NCI-H1436 treated with DMSO at 0.1 percent for 48 hours (cell line): ENCODE data around the gene PSMF1.
"Not testable (repeated sequence)": the region's sequence is repeated elsewhere in the genome, so short reads cannot be mapped to it uniquely, and the experiment has no call there.

Experiments
- DNase-seq: peaks from one replicate; lab custom pipeline; 2025; lab: John Stamatoyannopoulos, UW

PSMF1 gene

GRCh38 chr20:1122388-1123315 is 4.2 kb downstream of the PSMF1 start:
- DNase-seq: no peak

DNA sequence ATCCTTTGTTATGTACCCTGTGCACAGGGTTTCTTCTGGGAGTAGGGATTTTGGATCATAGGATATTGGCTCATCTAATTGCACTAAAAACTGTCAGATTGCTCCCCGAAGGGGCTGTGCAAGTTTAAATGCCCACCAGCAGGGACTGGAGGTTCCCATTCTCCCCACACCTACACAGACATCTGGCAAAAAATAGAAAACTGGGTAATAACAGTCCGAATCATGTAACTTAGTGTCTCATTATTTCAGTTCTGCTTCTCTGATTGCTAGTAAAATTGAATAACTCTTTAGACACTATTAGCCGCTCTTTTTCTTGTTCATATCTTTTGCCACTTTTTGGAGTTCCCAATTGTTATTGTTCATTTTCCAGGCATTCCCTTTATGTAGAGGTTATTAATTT is 5.3 kb downstream of the PSMF1 start:
- no peak for DNase-seq

DNA sequence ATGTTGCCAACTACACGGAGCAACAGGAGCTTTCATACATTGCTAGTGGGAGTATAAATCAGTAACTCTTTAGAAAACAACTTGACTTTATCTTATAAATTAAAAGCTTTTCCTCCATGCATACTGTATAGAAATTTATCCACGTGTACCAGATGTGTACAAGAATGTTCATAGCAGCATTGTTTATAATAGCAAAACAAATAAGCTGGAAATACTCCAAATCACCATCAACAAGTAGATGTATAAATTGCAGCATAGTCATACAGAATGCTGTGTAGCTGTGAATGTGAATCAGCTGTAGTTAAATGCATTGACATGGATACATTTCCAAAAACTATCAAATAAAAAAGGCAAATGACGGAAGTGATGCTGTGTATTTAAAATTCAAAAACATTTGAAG is 6.0 kb downstream of the PSMF1 start:
- DNase-seq: no peak

- no peak for DNase-seq
Measured at GRCh38 chr20:1125277-1125676, 6.9 kb downstream of the PSMF1 start.

GRCh38 chr20:1127840-1128239 is 9.4 kb downstream of the PSMF1 start:
- DNase-seq: no peak

DNA sequence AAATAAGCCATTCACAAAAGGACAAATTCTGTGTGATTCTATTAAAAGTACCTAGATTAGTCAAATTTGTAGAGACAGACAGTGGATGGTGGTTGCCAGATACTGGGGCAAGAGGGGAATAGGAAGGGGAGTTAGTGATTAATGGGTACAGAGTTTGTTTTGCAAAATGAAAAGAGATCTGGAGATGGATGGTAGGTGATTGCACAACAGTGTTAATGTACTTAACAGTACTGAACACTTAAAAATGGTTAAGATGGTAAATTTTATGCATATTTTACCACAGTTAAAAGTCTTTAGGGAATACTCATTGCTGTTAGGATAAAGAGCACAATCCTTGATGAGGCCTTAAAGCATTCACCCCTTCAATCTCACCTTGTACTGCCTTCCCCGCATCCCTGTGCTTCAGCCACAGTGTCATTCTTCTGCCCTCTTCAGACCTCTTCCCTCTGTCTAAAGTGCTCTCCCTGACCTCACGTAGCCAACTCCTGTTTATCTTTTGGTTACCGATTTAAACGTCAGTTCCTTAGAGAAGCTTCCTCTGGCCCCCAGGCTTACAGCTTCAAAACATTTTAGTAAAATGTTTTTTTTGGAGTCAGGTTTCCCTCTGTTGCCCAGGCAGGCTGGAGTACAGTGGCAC is 11.8 kb downstream of the PSMF1 start:
- no peak for DNase-seq

GRCh38 chr20:1130847-1131246 is 12.4 kb downstream of the PSMF1 start:
- no peak for DNase-seq

GRCh38 chr20:1131354-1131753 is 13.0 kb downstream of the PSMF1 start:
- no peak for DNase-seq

- DNase-seq: no peak
Measured at GRCh38 chr20:1134355-1134754, 16.0 kb downstream of the PSMF1 start.

DNA sequence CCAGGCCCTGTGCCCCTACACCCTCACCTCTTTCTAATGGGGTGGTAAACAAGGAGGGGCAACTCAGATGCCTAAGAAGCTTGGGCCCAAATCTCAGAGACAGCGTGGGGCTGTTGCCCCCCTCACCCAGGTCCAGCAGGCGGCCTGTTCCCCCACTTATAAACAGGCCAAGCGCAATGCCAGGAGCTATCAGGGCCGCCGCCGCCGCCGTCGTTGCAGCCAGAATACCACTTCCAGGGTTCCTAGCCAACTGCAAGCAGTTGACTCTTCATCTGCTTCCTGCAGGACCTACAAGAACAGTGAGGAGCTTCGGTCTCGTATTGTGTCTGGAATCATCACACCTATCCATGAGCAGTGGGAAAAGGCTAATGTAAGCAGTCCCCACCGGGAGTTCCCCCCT is 16.4 kb downstream of the PSMF1 start:
- DNase-seq: no peak

DNA sequence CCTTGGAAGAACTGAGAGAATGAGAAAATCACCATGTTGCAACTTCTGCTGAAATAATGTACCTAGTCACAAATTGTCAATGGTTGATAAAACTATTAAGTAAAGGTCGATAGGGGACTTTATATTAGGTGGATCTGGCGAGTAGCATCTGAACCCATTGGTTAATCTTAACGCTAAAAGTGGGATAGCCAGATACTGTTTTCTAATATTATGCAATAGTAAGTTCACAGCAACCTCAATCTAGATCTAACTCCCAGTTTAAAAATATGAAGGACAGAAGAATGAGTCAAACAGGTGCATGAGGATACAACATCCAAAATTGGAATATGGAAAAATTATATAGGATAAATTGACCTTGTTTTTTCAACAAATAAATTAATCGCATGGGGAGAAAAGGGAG is 18.8 kb downstream of the PSMF1 start:
- DNase-seq: no peak

DNA sequence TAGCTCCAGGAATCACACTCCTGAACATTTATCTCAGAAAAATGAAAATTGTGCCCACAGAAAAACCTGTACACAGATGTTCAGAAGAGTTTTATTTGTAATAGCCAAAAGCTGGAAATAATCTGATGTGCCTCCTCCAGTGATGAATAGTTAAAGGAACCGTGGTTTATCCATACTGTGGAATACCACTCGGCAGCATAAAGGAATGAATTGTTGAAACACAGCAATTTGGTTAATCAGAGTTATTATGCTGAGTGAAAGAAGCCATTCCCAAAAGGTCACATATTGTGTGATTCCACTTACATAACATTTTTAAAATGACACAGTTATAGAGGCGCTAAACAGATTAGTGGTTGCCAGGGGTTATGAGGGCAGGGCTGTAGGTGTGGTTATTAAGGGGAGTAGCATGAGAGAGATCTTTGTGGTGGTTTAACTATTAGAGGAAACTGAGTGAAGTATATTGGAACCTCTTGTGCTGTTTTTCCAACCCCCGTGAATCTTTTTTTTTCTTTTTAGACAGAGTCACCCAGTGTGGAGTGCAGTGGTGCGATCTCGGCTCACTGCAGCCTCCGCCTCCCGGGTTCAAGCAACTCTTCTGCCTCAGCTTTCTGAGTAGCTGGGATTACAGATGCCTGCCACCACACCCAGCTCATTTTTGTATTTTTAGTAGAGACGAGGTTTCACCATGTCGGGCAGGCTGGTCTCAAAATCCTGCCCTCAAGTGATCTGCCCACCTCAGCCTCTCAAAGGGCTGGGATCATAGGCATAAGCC is 26.2 kb downstream of the PSMF1 start:
- DNase-seq: no peak

DNA sequence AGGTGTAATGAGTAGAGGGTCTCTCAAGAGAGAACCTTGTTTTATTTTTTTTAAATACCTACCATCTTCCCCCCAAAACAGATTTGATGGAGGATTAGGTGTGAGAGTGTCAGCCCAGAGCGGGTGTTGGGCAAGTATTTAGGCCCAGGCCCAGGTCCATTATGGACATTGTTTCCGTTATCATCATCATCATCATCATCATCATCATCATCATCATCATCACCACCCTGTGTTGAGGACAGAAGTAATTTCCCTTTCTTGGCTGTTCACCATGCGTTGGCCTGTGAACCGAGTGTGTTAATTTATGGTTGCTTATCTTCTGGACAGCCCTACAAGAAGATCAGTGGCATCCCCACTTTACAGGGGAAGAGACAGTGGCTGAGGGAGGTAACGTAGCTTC is 28.6 kb downstream of the PSMF1 start:
- no peak for DNase-seq

DNA sequence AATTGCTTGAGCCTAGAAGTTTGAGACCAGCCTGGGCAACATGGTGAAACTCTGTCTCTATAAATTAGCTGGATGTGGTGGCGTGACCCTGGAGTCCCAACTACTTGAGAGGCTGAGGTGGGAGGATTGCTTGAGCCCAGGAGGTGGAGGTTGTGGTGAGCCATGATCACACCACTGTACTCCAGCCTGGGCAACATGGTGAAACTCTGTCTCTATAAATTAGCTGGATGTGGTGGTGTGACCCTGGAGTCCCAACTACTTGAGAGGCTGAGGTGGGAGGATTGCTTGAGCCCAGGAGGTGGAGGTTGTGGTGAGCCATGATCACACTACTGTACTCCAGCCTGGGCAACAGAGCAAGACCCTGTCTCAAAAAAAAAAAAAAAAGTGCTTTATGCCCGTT is 31.4 kb downstream of the PSMF1 start:
- not testable (repeated sequence) for DNase-seq

GRCh38 chr20:1150218-1150617 is 31.8 kb downstream of the PSMF1 start:
- no peak for DNase-seq

GRCh38 chr20:1150968-1151367 is 32.6 kb downstream of the PSMF1 start:
- DNase-seq: no peak

DNA sequence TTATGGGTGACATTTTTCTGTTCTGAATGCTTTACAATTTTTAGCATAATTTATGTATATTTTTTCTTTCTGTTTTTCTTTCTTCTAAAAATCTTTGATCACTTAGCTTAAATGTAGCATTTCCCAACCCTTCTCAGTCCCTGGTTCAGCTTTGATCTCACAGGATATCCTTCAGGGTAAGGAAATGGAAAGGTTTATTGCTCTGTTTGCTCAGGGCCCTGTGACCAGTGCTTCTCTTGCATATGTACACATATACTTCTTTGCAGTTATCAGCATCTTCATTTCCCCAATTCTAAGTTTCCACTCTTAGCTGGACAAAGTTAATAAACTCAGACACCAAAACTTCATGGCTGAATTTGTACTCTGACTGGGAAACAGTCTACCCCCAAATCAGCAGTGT is 35.8 kb downstream of the PSMF1 start:
- no peak for DNase-seq

GRCh38 chr20:1154691-1155090 is 36.3 kb downstream of the PSMF1 start:
- DNase-seq: no peak

DNA sequence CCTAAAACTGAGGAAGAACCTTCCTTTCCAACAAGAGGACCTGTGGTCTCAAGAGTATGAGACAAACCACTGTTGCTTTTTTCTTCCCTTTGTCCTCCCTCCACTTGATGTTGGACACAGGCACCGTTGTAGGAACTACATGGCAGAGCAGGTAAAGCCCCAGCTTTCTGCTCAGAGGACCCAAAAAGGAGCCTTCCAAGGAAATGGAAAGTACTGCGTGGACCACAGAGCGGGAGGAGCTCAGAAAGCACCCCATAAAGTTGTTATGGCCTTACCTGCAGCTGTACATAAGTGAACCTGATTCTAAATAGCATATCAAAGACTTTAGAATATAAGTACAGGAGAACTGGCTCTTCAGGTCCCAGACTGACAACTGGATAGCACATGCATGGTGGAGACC is 36.9 kb downstream of the PSMF1 start:
- no peak for DNase-seq

- no peak for DNase-seq
Measured at GRCh38 chr20:1160496-1160895, 42.1 kb downstream of the PSMF1 start.

GRCh38 chr20:1160991-1161390 is 42.6 kb downstream of the PSMF1 start:
- no peak for DNase-seq

DNA sequence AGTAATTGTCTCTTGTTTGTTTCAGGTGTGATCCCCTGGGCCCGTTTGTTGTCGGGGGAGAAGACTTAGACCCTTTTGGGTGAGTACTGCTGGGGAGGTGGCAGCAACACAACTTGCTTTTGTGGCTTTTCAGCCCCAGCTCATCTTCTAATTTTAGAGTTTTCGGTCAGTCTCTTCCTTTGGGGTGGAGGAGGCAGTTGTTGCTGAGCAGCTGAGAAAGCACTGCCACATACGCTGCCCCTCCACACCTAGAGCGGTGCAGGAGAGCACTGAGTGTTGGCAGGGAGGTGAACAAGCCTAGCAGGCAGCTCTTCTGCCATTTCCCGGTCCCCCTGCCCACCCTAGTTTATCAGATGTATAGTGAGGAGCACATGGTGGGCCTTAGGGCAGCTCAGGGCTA is 44.7 kb downstream of the PSMF1 start:
- no peak for DNase-seq

DNA sequence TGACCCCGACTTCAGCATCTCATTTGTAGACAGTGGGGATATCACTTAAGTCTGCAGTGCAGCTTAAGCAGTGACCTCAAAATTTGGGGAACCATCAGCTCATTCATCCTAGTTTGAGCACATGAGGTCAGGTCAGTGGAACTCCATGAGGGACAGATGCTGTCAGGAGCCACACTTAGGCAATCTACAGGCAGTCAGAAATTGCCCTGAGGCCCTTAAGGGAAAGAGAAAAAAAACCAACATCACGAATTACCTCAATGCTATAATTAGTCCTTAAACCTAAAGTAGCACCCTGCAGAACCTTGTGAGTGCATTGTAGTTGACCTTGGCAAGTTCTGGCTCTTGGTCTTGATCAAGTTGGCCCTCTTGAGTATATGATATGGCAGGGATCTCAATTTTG is 45.3 kb downstream of the PSMF1 start:
- DNase-seq: no peak
